Stomach (tissue), 9 donors: ENCODE measurements around the gene SETDB2. TPM values are rescaled to one million over a fixed set of nuclear protein-coding genes. Genes with fewer than 3 reads are reported as not detected.

Source experiments
- DNase-seq, 2 donors: peaks; one replicate each; pipeline versions ENCODE4 v3.0.0 to v3.0.0-alpha.2; 2013 to 2019
- H3K27ac ChIP-seq, 5 donors: fragments of 200-600 bp in 4 of 5; sonication (generic) in 4 of 5; one replicate each; pipeline ENCODE4 v1.5.1; 2013 to 2019; ENCODE audit warnings: mild to moderate bottlenecking in 1 of 5, moderate library complexity in 1 of 5
- H3K27me3 ChIP-seq, 3 donors: fragments of 200-600 bp; sonication (generic); one replicate each; pipeline ENCODE4 v1.5.1; 2017 to 2019; ENCODE audit warnings: mixed run types in 1 of 3
- H3K36me3 ChIP-seq, 4 donors: fragments of 200-600 bp; sonication (generic); 1 replicate in 3 of 4; 2 replicates in 1 of 4; pipeline ENCODE4 v1.5.1; 2016 to 2019
- H3K4me1 ChIP-seq, 4 donors: fragments of 200-600 bp; sonication (generic); one replicate each; pipeline ENCODE4 v1.5.1; 2016 to 2019
- H3K4me3 ChIP-seq, 4 donors: fragments of 200-600 bp; sonication (generic) in 3 of 4; one replicate each; pipeline ENCODE4 v1.5.1; 2016 to 2019; ENCODE audit warnings: mild to moderate bottlenecking in 1 of 4
- H3K9me3 ChIP-seq, 4 donors: fragments of 200-600 bp; sonication (generic); one replicate each; pipeline ENCODE4 v1.5.1; 2016 to 2019
- CTCF ChIP-seq, 7 experiments: fragments of 450-650 bp in 4 of 7; fragments of 200-600 bp in 3 of 7; sonication (generic) in 3 of 7; IDR thresholded peaks; one replicate each; pipeline ENCODE4 v1.5.1; 2016 to 2019; ENCODE audit warnings: antibody characterized with exemption in 7 of 7, control low read depth in 2 of 7, mild to moderate bottlenecking in 1 of 7
- EP300 ChIP-seq: sonication (generic); formaldehyde crosslinking; IDR thresholded peaks from one replicate; pipeline ENCODE4 v1.6.1; 2017; ENCODE audit warnings: antibody characterized with exemption
- POLR2A ChIP-seq, 4 donors: fragments of 450-650 bp; IDR thresholded peaks; one replicate each; pipeline ENCODE4 v1.6.1; 2016; ENCODE audit warnings: antibody characterized with exemption in 4 of 4, control low read depth in 2 of 4, mild to moderate bottlenecking in 1 of 4, moderate library complexity in 1 of 4
- POLR2AphosphoS5 ChIP-seq, 3 donors: sonication (generic); formaldehyde crosslinking; IDR thresholded peaks; one replicate each; pipeline ENCODE4 v1.6.1; 2016; ENCODE audit warnings: antibody characterized with exemption in 3 of 3
- WGBS, 5 donors: extraction: QIAGEN DNeasy Blood & Tissue Kit in 3 of 5; methylation state at CpG; one replicate each; pipeline versions ENCODE4 v1.1.5 to v1.1.7; 2013 to 2018; 5-methylcytosine and 5-hydroxymethylcytosine counted together
- intact Hi-C: fragments of 100-400 bp; cut with DNase I; formaldehyde crosslinking; loops from one replicate; pipeline ENCODE4 v1.15.1; 2023; ENCODE audit warnings: low total_unique reads
- polyA plus RNA-seq, 3 donors: library from polyadenylated mRNA; stranded (reverse); fragments of 200-250 nt; gene quantifications; one replicate each; pipeline ENCODE4 v1.2.3, GENCODE V29; 2013
- total RNA-seq, 5 donors: library from RNA; depleted of rRNA; stranded (reverse); fragments of >200 nt; gene quantifications; one replicate each; pipeline versions ENCODE4 v1.1.0 to v1.2.3, GENCODE V29; 2014 to 2016
- donor health status: healthy with polysubstance abuse.
- donor health status: Bipolar disorder and iron deficiency.
- donor health status: healthy.

Gene SETDB2
- total and polyA plus RNA-seq, 8 donors = 3.4 to 28.6 (median 7.3) TPM

GRCh38 chr13:49503951-49504350 lies 59.9 kb downstream of the SETDB2 start:
- H3K36me3 ChIP-seq = peaks cover 0 to 24% (median 11%) of the 10 kb centered on the region in 4 donors
- no peaks in the 10 kb centered on the region for H3K27me3 ChIP-seq
- H3K27ac ChIP-seq = no peak overlapping the region
- H3K4me3 ChIP-seq = no peak overlapping the region
- TF ChIP-seq POLR2A (IDR thresholded peaks at IDR 0.05) = no peak
- no peak for TF ChIP-seq POLR2AphosphoS5 (IDR thresholded peaks at IDR 0.05)
- no peak for TF ChIP-seq EP300
- TF ChIP-seq CTCF (IDR thresholded peaks at IDR 0.05) = no peak
- no peak for DNase-seq
- no peaks in the 10 kb centered on the region for H3K9me3 ChIP-seq
- WGBS, 5 donors = 86 to 96% (median 93%) methylated on average over 3 of the region's 3 CpGs
- intact Hi-C loops = no loop called here
- peaks cover 0 to 31% (median 18%) of the 10 kb centered on the region in 4 donors for H3K4me1 ChIP-seq

- no peak for DNase-seq
- intact Hi-C loops = no loop called here
- H3K4me3 ChIP-seq = no peak overlapping the region
- no peak overlapping the region for H3K27ac ChIP-seq
- no peak for TF ChIP-seq CTCF (IDR thresholded peaks at IDR 0.05)
- TF ChIP-seq EP300 = no peak
- TF ChIP-seq POLR2AphosphoS5 (IDR thresholded peaks at IDR 0.05) = no peak
- TF ChIP-seq POLR2A (IDR thresholded peaks at IDR 0.05) = no peak
- WGBS, 5 donors = 72 to 93% (median 90%) methylated on average over 2 of the region's 2 CpGs
- peaks cover 13 to 80% (median 66%) of the 10 kb centered on the region in 4 donors for H3K36me3 ChIP-seq
- no peaks in the 10 kb centered on the region for H3K4me1 ChIP-seq
- H3K9me3 ChIP-seq = no peaks in the 10 kb centered on the region
- H3K27me3 ChIP-seq = no peaks in the 10 kb centered on the region
Measured at GRCh38 chr13:49512578-49512977, 68.5 kb downstream of the SETDB2 start.

GRCh38 chr13:49516467-49516866 lies 72.4 kb downstream of the SETDB2 start:
- no peaks in the 10 kb centered on the region for H3K4me1 ChIP-seq
- H3K27me3 ChIP-seq = no peaks in the 10 kb centered on the region
- no peak overlapping the region for H3K4me3 ChIP-seq
- 87 to 96% (median 93%) methylated on average over 5 of the region's 5 CpGs for WGBS, 5 donors
- intact Hi-C loops = no loop called here
- peaks cover 13 to 91% (median 74%) of the 10 kb centered on the region in 4 donors for H3K36me3 ChIP-seq
- DNase-seq = no peak
- no peaks in the 10 kb centered on the region for H3K9me3 ChIP-seq
- no peak overlapping the region for H3K27ac ChIP-seq
- TF ChIP-seq POLR2A (IDR thresholded peaks at IDR 0.05) (no peak), POLR2AphosphoS5 (IDR thresholded peaks at IDR 0.05) (no peak), EP300 (no peak)

GRCh38 chr13:49517461-49517860 lies 73.4 kb downstream of the SETDB2 start:
- Histone ChIP-seq H3K27ac (no peak overlapping the region), H3K4me1 (no peaks in the 10 kb centered on the region), H3K4me3 (no peak overlapping the region), H3K9me3 (no peaks in the 10 kb centered on the region), H3K36me3 (peaks cover 13 to 98% (median 80%) of the 10 kb centered on the region in 4 donors), H3K27me3 (no peaks in the 10 kb centered on the region)
- intact Hi-C loops = no loop called here
- WGBS, 5 donors = 78 to 90% (median 87%) methylated on average over 6 of the region's 6 CpGs
- no peak for DNase-seq
- peak in 1 of 7 experiments; percentile 9 for TF ChIP-seq CTCF (IDR thresholded peaks at IDR 0.05)
- no peak for TF ChIP-seq EP300

GRCh38 chr13:49521224-49521623 lies 77.2 kb downstream of the SETDB2 start:
- DNase-seq = no peak
- peaks cover 7 to 93% (median 75%) of the 10 kb centered on the region in 4 donors for H3K36me3 ChIP-seq
- H3K9me3 ChIP-seq = no peaks in the 10 kb centered on the region
- intact Hi-C loops = no loop called here
- H3K27ac ChIP-seq = no peak overlapping the region
- no peak overlapping the region for H3K4me3 ChIP-seq
- no peaks in the 10 kb centered on the region for H3K4me1 ChIP-seq
- WGBS, 5 donors = 70 to 83% (median 80%) methylated on average over 4 of the region's 4 CpGs
- TF ChIP-seq CTCF (IDR thresholded peaks at IDR 0.05) = no peak
- TF ChIP-seq EP300 = no peak
- TF ChIP-seq POLR2AphosphoS5 (IDR thresholded peaks at IDR 0.05) = no peak
- no peak for TF ChIP-seq POLR2A (IDR thresholded peaks at IDR 0.05)
- no peaks in the 10 kb centered on the region for H3K27me3 ChIP-seq
